Lower leg skin (tissue), 4 donors: ENCODE data around the gene SERPINA3. TPM values are rescaled to one million over a fixed set of nuclear protein-coding genes. Genes with fewer than 3 reads are reported as not detected.
A peak's percentile ranks its signal among the peaks of the same experiment; 100 is the strongest.

Experiments
- DNase-seq, 2 donors: peaks; one replicate each; pipeline ENCODE4 v3.0.0-alpha.2; 2019; ENCODE audit warnings: low spot score in 2 of 2
- H3K4me3 ChIP-seq: fragments of 200-600 bp; sonication (generic); 2 replicates; pipeline ENCODE4 v1.5.1; 2017; ENCODE audit warnings: mild to moderate bottlenecking, low read depth; ENCODE audit not compliant: poor library complexity, severe bottlenecking
- CTCF ChIP-seq, 3 donors: fragments of 450-650 bp; IDR thresholded peaks; one replicate each; pipeline ENCODE4 v1.5.1; 2016; ENCODE audit warnings: antibody characterized with exemption in 3 of 3, mild to moderate bottlenecking in 3 of 3, moderate library complexity in 2 of 3
- POLR2A ChIP-seq, 2 donors: fragments of 450-650 bp; IDR thresholded peaks; one replicate each; pipeline ENCODE4 v1.6.1; 2016 to 2017; ENCODE audit warnings: antibody characterized with exemption in 2 of 2, mild to moderate bottlenecking in 1 of 2, moderate library complexity in 1 of 2
- WGBS, 2 donors: methylation state at CpG; one replicate each; pipeline ENCODE4 v1.1.5; 2018; 5-methylcytosine and 5-hydroxymethylcytosine counted together
- intact Hi-C: fragments of 100-400 bp; cut with DNase I; formaldehyde crosslinking; loops from one replicate; pipeline ENCODE4 v1.15.0; 2023; ENCODE audit warnings: low total_unique reads
- total RNA-seq, 4 donors: library from RNA; depleted of rRNA; stranded (reverse); fragments of >200 nt; gene quantifications; one replicate each; pipeline ENCODE4 v1.1.0, GENCODE V29; 2016

Gene SERPINA3
- total RNA-seq, 4 donors from 2014 or later: 9.9 to 95.8 (median 25.7) TPM

- DNase-seq: peak in 1 of 2 donors; percentile 25
- H3K4me3 ChIP-seq: no peak overlapping the region
- 94 to 100% methylated on average over 7 of the region's 7 CpGs for WGBS, 2 donors
- intact Hi-C loops: no loop called here
- TF ChIP-seq CTCF (IDR thresholded peaks at IDR 0.05) (no peak), POLR2A (IDR thresholded peaks at IDR 0.05) (no peak)
These were observed 60.9 kb downstream of the SERPINA3 start for GRCh38 chr14:94673071-94673470.

Other genes starting within 250 kb of the SERPINA3 start
- gene SERPINA2, start 245.7 kb upstream of the SERPINA3 start, total RNA-seq: not detected
- 1 to 10 TPM in 2 of 4 donors, under 1 TPM in 1, not detected in 1; 0.93 to 6.2 (median 3.9) TPM for gene SERPINA1, start 223.8 kb upstream of the SERPINA3 start, total RNA-seq
- under 1 TPM in 1 of 4 donors, not detected in 3; 0.36 TPM for gene SERPINA11, start 159.6 kb upstream of the SERPINA3 start, total RNA-seq
- gene SERPINA9, start 136.2 kb upstream of the SERPINA3 start, total RNA-seq: 1 to 10 TPM in 3 of 4 donors, under 1 TPM in 1; 0.42 to 3.7 (median 1.5) TPM
- 100 to 1,000 TPM; 345 to 790 (median 421) TPM for gene SERPINA12, start 102.9 kb upstream of the SERPINA3 start, total RNA-seq
- gene SERPINA4, start 50.9 kb upstream of the SERPINA3 start, total RNA-seq: not detected
- gene SERPINA5, start 31.0 kb upstream of the SERPINA3 start, total RNA-seq: 1 to 10 TPM in 3 of 4 donors, under 1 TPM in 1; 0.38 to 4.1 (median 1.9) TPM
- 1 to 10 TPM in 1 of 4 donors, under 1 TPM in 1, not detected in 2; 0.52 to 1.1 TPM for gene GSC, start 157.7 kb downstream of the SERPINA3 start, total RNA-seq